ENCODE results near the gene MAST3. TPM values are rescaled to one million over a fixed set of nuclear protein-coding genes. Genes with fewer than 3 reads are reported as not detected.
A peak's percentile ranks its signal among the peaks of the same experiment; 100 is the strongest.

Gene MAST3
- total RNA-seq, 1 experiment from 2014 or later: 4.1 TPM

GRCh38 chr19:18159810-18160209 is 62.2 kb downstream of the MAST3 start:
- peaks cover 42% of the 10 kb centered on the region for H3K36me3 Mint-ChIP-seq (ENCODE audit: insufficient read depth, unreplicated experiment)
- no TSS peak for BruUV-seq (replicated peaks)
- intact Hi-C loops (cut with micrococcal nuclease): loop anchor here (10.0 kb wide), 1 partner anchor 155 kb away; the partner anchor contains the start of gene ARRDC2
- no peaks in the 10 kb centered on the region for H3K27me3 Mint-ChIP-seq (ENCODE audit: insufficient read depth, unreplicated experiment)
- POLR2A ChIA-PET: interaction anchor here (0.6 to 1.6 kb wide), 4 partner anchors 12 to 185 kb away, joined by 3 to 6 read pairs (median 4); no protein-coding TSS in a partner anchor
- no peak for DNase-seq (ENCODE audit: unreplicated experiment)
- TF ChIP-seq CTCF (IDR thresholded peaks at IDR 0.05; ENCODE audit: unreplicated experiment): no peak
- H3K4me3 Mint-ChIP-seq (ENCODE audit: unreplicated experiment): no peak overlapping the region
- CTCF ChIA-PET: interaction anchor here (0.9 to 2.4 kb wide), 9 partner anchors 9 to 47 kb away, joined by 3 to 13 read pairs (median 7); no protein-coding TSS in a partner anchor
- peak overlapping the region; percentile 25 for H3K27ac Mint-ChIP-seq (ENCODE audit: low read depth, unreplicated experiment)
- no peaks in the 10 kb centered on the region for H3K9me3 Mint-ChIP-seq (ENCODE audit: unreplicated experiment)
- peaks cover 19% of the 10 kb centered on the region for H3K4me1 Mint-ChIP-seq (ENCODE audit: insufficient read depth, unreplicated experiment)

- TF ChIP-seq CTCF (IDR thresholded peaks at IDR 0.05; ENCODE audit: unreplicated experiment): no peak
- Mint-ChIP-seq H3K4me1 (ENCODE audit: insufficient read depth, unreplicated experiment) (peaks cover 19% of the 10 kb centered on the region), H3K9me3 (ENCODE audit: unreplicated experiment) (no peaks in the 10 kb centered on the region), H3K4me3 (ENCODE audit: unreplicated experiment) (peak overlapping the region; percentile 52), H3K36me3 (ENCODE audit: insufficient read depth, unreplicated experiment) (peaks cover 48% of the 10 kb centered on the region), H3K27me3 (ENCODE audit: insufficient read depth, unreplicated experiment) (no peaks in the 10 kb centered on the region), H3K27ac (ENCODE audit: low read depth, unreplicated experiment) (peak overlapping the region; percentile 25)
- no peak for DNase-seq (ENCODE audit: unreplicated experiment)
- intact Hi-C loops (cut with micrococcal nuclease): no loop called here
- no TSS peak for BruUV-seq (replicated peaks)
- ChIA-PET CTCF (interaction anchor here (0.5 to 2.4 kb wide), 17 partner anchors 8 to 392 kb away, joined by 3 to 13 read pairs (median 4); a partner anchor contains a TSS), POLR2A (interaction anchor here (0.6 to 1.6 kb wide), 4 partner anchors 8 to 140 kb away, joined by 3 to 6 read pairs (median 4); partner anchors contain the start of gene PIK3R2)
Observed at GRCh38 chr19:18160493-18160970, 63.0 kb downstream of the MAST3 start.

- Mint-ChIP-seq H3K27ac (ENCODE audit: low read depth, unreplicated experiment) (peak overlapping the region; percentile 25), H3K4me3 (ENCODE audit: unreplicated experiment) (peak overlapping the region; percentile 52), H3K27me3 (ENCODE audit: insufficient read depth, unreplicated experiment) (no peaks in the 10 kb centered on the region), H3K4me1 (ENCODE audit: insufficient read depth, unreplicated experiment) (peaks cover 18% of the 10 kb centered on the region), H3K36me3 (ENCODE audit: insufficient read depth, unreplicated experiment) (peaks cover 53% of the 10 kb centered on the region), H3K9me3 (ENCODE audit: unreplicated experiment) (no peaks in the 10 kb centered on the region)
- peak; percentile 57 for TF ChIP-seq CTCF (IDR thresholded peaks at IDR 0.05; ENCODE audit: unreplicated experiment)
- peak; percentile 69 for DNase-seq (ENCODE audit: unreplicated experiment)
- POLR2A ChIA-PET: interaction anchor here (0.6 to 1.6 kb wide), 3 partner anchors 9 to 141 kb away, joined by 3 to 6 read pairs (median 5); partner anchors contain the start of gene PIK3R2
- CTCF ChIA-PET: interaction anchor here (0.5 to 2.4 kb wide), 29 partner anchors 8 to 393 kb away, joined by 3 to 13 read pairs (median 4); a partner anchor contains a TSS
- BruUV-seq (replicated peaks): no TSS peak
- intact Hi-C loops (cut with micrococcal nuclease): no loop called here
Observed at GRCh38 chr19:18160971-18161635, 63.5 kb downstream of the MAST3 start.

DNA sequence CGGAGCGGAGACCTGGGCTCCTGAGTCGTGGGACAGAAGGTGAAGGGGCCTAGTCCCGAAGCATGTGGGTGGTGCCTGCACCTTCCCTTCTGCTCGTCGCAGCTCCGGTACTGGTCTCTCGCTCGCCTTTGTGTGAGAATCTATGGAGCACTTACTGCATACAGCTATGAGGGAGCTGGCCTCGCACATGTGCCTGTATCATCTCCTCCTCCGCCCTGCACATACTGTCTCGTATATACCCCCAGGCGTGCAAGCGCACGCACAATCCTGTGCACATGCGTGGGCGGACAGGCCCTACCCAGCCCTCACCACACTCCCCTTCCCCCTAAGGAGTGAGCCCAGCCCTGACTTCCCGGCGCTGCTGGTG is 64.0 kb downstream of the MAST3 start:
- CTCF ChIA-PET: interaction anchor here (0.6 to 2.4 kb wide), 20 partner anchors 9 to 307 kb away, joined by 3 to 13 read pairs (median 4); no protein-coding TSS in a partner anchor

More for the DNA sequence above, 64.0 kb downstream of the MAST3 start:
- H3K27me3 Mint-ChIP-seq (ENCODE audit: insufficient read depth, unreplicated experiment): no peaks in the 10 kb centered on the region
- H3K9me3 Mint-ChIP-seq (ENCODE audit: unreplicated experiment): no peaks in the 10 kb centered on the region
- H3K36me3 Mint-ChIP-seq (ENCODE audit: insufficient read depth, unreplicated experiment): peaks cover 58% of the 10 kb centered on the region
- POLR2A ChIA-PET: no interaction called here
- H3K4me1 Mint-ChIP-seq (ENCODE audit: insufficient read depth, unreplicated experiment): peaks cover 12% of the 10 kb centered on the region
- TF ChIP-seq CTCF (IDR thresholded peaks at IDR 0.05; ENCODE audit: unreplicated experiment): no peak
- no peak overlapping the region for H3K4me3 Mint-ChIP-seq (ENCODE audit: unreplicated experiment)
- no peak overlapping the region for H3K27ac Mint-ChIP-seq (ENCODE audit: low read depth, unreplicated experiment)
- no peak for DNase-seq (ENCODE audit: unreplicated experiment)
- no TSS peak for BruUV-seq (replicated peaks)
- intact Hi-C loops (cut with micrococcal nuclease): no loop called here

All from MCF 10A (cell line).